ENCODE measurements around the gene LHFPL3.
"Not testable (repeated sequence)": the region's sequence is repeated elsewhere in the genome, so short reads cannot be mapped to it uniquely, and the experiment has no call there.

LHFPL3 gene

GRCh38 chr7:104486931-104487330, 158.5 kb downstream of the LHFPL3 start:
- DNase-seq: no peak

GRCh38 chr7:104487642-104488041, 159.2 kb downstream of the LHFPL3 start:
- DNase-seq: no peak

GRCh38 chr7:104497379-104497967, 169.1 kb downstream of the LHFPL3 start:
- no peak for DNase-seq

GRCh38 chr7:104499975-104500374, 171.6 kb downstream of the LHFPL3 start:
- no peak for DNase-seq

- DNase-seq: no peak
These were observed 181.5 kb downstream of the LHFPL3 start for GRCh38 chr7:104509874-104510273.

- no peak for DNase-seq
These were observed 196.4 kb downstream of the LHFPL3 start for GRCh38 chr7:104524853-104525252.

- no peak for DNase-seq
These were observed 199.7 kb downstream of the LHFPL3 start for GRCh38 chr7:104528142-104528541.

GRCh38 chr7:104529567-104529966, 201.2 kb downstream of the LHFPL3 start:
- DNase-seq: no peak

- no peak for DNase-seq
These were observed 201.8 kb downstream of the LHFPL3 start for GRCh38 chr7:104530251-104530650.

- no peak for DNase-seq
These were observed 205.7 kb downstream of the LHFPL3 start for GRCh38 chr7:104534149-104534548.

- no peak for DNase-seq
These were observed 207.4 kb downstream of the LHFPL3 start for GRCh38 chr7:104535841-104536240.

GRCh38 chr7:104536956-104537355, 208.6 kb downstream of the LHFPL3 start:
- DNase-seq: no peak

- DNase-seq: no peak
These were observed 209.7 kb downstream of the LHFPL3 start for GRCh38 chr7:104538152-104538551.

- no peak for DNase-seq
These were observed 213.5 kb downstream of the LHFPL3 start for GRCh38 chr7:104541897-104542296.

GRCh38 chr7:104548861-104549260, 220.5 kb downstream of the LHFPL3 start:
- no peak for DNase-seq

GRCh38 chr7:104550362-104550761, 222.0 kb downstream of the LHFPL3 start:
- DNase-seq: no peak

GRCh38 chr7:104551226-104551625, 222.8 kb downstream of the LHFPL3 start:
- no peak for DNase-seq

- DNase-seq: no peak
These were observed 223.7 kb downstream of the LHFPL3 start for GRCh38 chr7:104552102-104552501.

GRCh38 chr7:104553074-104553473, 224.7 kb downstream of the LHFPL3 start:
- no peak for DNase-seq

GRCh38 chr7:104563350-104563901, 235.0 kb downstream of the LHFPL3 start:
- not testable (repeated sequence) for DNase-seq

GRCh38 chr7:104569751-104570150, 241.3 kb downstream of the LHFPL3 start:
- no peak for DNase-seq

- DNase-seq: no peak
These were observed 244.2 kb downstream of the LHFPL3 start for GRCh38 chr7:104572554-104572953.

GRCh38 chr7:104584620-104585019, 256.2 kb downstream of the LHFPL3 start:
- no peak for DNase-seq

GRCh38 chr7:104595591-104595990, 267.2 kb downstream of the LHFPL3 start:
- not testable (repeated sequence) for DNase-seq

GRCh38 chr7:104603957-104604356, 275.6 kb downstream of the LHFPL3 start:
- no peak for DNase-seq

Measured in CD4-positive, alpha-beta T cell treated with Interleukin-21 for 1 hour (primary cell).